ENCODE measurements around the gene PRELP. TPM values are rescaled to one million over a fixed set of nuclear protein-coding genes. Genes with fewer than 3 reads are reported as not detected.

Gene PRELP
- total and polyA plus RNA-seq, 10 of the 15 experiments (the other 5 are each of a cell fraction or from before 2014, with no cell fraction given) = 0.03 to 0.05 TPM; not detected in 8

DNA sequence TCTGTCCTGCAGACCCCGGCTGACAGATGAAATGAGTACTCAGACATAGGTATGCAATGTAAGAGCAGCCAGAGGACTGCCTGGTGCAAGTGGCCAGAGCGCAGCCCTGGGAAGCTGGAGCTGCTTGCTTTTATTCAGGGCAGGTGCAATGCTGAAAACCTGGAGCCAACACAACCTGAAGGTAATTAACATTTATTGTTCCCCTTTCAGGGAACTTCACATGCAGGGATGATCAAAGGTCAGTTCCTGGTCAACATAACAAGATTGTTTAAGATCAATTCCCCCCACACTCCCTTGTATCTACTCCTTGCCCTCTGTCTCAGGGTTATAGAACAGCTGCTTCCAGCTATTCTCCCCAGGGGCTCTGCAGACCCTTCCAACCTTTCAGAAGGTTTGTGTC, 48.7 kb upstream of the PRELP start:
- H4K20me1 ChIP-seq (ENCODE audit: control insufficient read depth, insufficient read depth) = no peaks in the 10 kb centered on the region
- ChIA-PET RAD21 (ENCODE audit: unreplicated experiment) (interaction anchor here (0.7 to 1.5 kb wide), 3 partner anchors 14 to 68 kb away, joined by 3 to 5 read pairs (median 4); no protein-coding TSS in a partner anchor), CTCF (interaction anchor here (1.1 kb wide), 1 partner anchor 86 kb away, joined by 5 read pairs; no protein-coding TSS in a partner anchor), SMC1A (ENCODE audit: uncharacterized antibody, unreplicated experiment) (interaction anchor here (1.0 to 1.4 kb wide), 4 partner anchors 8 to 26 kb away, joined by 3 read pairs; no protein-coding TSS in a partner anchor), POLR2A (interaction anchor here (3.2 kb wide), 1 partner anchor 46 kb away, joined by 26 read pairs; no protein-coding TSS in a partner anchor)
- WGBS (ENCODE audit: insufficient coverage, insufficient replicate concordance, low lambda C conversion rate, missing lambda C conversion rate) = 55% methylated on average over 2 of the region's 2 CpGs
- intact Hi-C loops (cut with micrococcal nuclease; ENCODE audit: unreplicated experiment) = no loop called here
- DNase-seq (ENCODE audit: low read depth, low spot score) (no peak), ATAC-seq (no peak), FAIRE-seq (no peak)
- BruUV-seq (replicated peaks) = no TSS peak
- no peaks in the 10 kb centered on the region for H3K79me2 ChIP-seq (ENCODE audit: control insufficient read depth, insufficient read depth, low read length)
- H3K4me3 ChIP-seq = no peak overlapping the region
- no peak overlapping the region for H3K4me2 ChIP-seq (ENCODE audit: control insufficient read depth, insufficient read depth)
- in situ Hi-C loops (cut with MboI) = no loop called here
- no peaks in the 10 kb centered on the region for H3K27me3 ChIP-seq (replicated peaks in 1 of 2; ENCODE audit: control insufficient read depth in 2 of 2, insufficient read depth in 2 of 2, low read length in 1 of 2)
- no peak overlapping the region for H3K9ac ChIP-seq (ENCODE audit: control insufficient read depth, insufficient read depth, low read length)
- H3K36me3 ChIP-seq (ENCODE audit: control insufficient read depth in 2 of 2, insufficient read depth in 2 of 2, low read length in 1 of 2) = no peaks in the 10 kb centered on the region
- no peak overlapping the region for H2AFZ ChIP-seq (ENCODE audit: control insufficient read depth, low read depth, low read length)
- H3K4me1 ChIP-seq (ENCODE audit: control insufficient read depth, insufficient read depth, low read length) = peaks cover 13% of the 10 kb centered on the region
- H3K27ac ChIP-seq (ENCODE audit: control insufficient read depth, insufficient read depth) = no peak overlapping the region
- H3K9me3 ChIP-seq (replicated peaks; ENCODE audit: control insufficient read depth, insufficient read depth, low read length) = no peaks in the 10 kb centered on the region
- TF ChIP-seq, protein P1, sequence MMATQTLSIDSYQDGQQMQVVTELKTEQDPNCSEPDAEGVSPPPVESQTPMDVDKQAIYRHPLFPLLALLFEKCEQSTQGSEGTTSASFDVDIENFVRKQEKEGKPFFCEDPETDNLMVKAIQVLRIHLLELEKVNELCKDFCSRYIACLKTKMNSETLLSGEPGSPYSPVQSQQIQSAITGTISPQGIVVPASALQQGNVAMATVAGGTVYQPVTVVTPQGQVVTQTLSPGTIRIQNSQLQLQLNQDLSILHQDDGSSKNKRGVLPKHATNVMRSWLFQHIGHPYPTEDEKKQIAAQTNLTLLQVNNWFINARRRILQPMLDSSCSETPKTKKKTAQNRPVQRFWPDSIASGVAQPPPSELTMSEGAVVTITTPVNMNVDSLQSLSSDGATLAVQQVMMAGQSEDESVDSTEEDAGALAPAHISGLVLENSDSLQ (IDR thresholded peaks at IDR 0.05) = no peak
- TF ChIP-seq ESRRA (IDR thresholded peaks at IDR 0.05; ENCODE audit: low read length) (no peak), BACH1 (IDR thresholded peaks at IDR 0.05; ENCODE audit: borderline replicate concordance) (no peak), NFXL1 (IDR thresholded peaks at IDR 0.05; ENCODE audit: borderline replicate concordance) (no peak), ZNF207 (IDR thresholded peaks at IDR 0.05; ENCODE audit: borderline replicate concordance) (no peak), TCF3 (IDR thresholded peaks at IDR 0.05; ENCODE audit: borderline replicate concordance, insufficient read depth, low read depth, low read length) (no peak), SIX5 (IDR thresholded peaks at IDR 0.05; ENCODE audit: low read depth, low read length, severe bottlenecking) (no peak), DPF2 (IDR thresholded peaks at IDR 0.05) (no peak), SPI1 (IDR thresholded peaks at IDR 0.05; ENCODE audit: borderline replicate concordance, insufficient read depth, low read depth, low read length) (no peak), JUNB (IDR thresholded peaks at IDR 0.05) (no peak), EZH2 (IDR thresholded peaks at IDR 0.05; ENCODE audit: borderline replicate concordance, control insufficient read depth, low read depth, low read length) (no peak)
- TF ChIP-seq, protein P2, sequence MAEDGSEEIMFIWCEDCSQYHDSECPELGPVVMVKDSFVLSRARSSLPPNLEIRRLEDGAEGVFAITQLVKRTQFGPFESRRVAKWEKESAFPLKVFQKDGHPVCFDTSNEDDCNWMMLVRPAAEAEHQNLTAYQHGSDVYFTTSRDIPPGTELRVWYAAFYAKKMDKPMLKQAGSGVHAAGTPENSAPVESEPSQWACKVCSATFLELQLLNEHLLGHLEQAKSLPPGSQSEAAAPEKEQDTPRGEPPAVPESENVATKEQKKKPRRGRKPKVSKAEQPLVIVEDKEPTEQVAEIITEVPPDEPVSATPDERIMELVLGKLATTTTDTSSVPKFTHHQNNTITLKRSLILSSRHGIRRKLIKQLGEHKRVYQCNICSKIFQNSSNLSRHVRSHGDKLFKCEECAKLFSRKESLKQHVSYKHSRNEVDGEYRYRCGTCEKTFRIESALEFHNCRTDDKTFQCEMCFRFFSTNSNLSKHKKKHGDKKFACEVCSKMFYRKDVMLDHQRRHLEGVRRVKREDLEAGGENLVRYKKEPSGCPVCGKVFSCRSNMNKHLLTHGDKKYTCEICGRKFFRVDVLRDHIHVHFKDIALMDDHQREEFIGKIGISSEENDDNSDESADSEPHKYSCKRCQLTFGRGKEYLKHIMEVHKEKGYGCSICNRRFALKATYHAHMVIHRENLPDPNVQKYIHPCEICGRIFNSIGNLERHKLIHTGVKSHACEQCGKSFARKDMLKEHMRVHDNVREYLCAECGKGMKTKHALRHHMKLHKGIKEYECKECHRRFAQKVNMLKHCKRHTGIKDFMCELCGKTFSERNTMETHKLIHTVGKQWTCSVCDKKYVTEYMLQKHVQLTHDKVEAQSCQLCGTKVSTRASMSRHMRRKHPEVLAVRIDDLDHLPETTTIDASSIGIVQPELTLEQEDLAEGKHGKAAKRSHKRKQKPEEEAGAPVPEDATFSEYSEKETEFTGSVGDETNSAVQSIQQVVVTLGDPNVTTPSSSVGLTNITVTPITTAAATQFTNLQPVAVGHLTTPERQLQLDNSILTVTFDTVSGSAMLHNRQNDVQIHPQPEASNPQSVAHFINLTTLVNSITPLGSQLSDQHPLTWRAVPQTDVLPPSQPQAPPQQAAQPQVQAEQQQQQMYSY (CRISPR knock-in tag; IDR thresholded peaks at IDR 0.05) = no peak
- TF ChIP-seq, protein P3, sequence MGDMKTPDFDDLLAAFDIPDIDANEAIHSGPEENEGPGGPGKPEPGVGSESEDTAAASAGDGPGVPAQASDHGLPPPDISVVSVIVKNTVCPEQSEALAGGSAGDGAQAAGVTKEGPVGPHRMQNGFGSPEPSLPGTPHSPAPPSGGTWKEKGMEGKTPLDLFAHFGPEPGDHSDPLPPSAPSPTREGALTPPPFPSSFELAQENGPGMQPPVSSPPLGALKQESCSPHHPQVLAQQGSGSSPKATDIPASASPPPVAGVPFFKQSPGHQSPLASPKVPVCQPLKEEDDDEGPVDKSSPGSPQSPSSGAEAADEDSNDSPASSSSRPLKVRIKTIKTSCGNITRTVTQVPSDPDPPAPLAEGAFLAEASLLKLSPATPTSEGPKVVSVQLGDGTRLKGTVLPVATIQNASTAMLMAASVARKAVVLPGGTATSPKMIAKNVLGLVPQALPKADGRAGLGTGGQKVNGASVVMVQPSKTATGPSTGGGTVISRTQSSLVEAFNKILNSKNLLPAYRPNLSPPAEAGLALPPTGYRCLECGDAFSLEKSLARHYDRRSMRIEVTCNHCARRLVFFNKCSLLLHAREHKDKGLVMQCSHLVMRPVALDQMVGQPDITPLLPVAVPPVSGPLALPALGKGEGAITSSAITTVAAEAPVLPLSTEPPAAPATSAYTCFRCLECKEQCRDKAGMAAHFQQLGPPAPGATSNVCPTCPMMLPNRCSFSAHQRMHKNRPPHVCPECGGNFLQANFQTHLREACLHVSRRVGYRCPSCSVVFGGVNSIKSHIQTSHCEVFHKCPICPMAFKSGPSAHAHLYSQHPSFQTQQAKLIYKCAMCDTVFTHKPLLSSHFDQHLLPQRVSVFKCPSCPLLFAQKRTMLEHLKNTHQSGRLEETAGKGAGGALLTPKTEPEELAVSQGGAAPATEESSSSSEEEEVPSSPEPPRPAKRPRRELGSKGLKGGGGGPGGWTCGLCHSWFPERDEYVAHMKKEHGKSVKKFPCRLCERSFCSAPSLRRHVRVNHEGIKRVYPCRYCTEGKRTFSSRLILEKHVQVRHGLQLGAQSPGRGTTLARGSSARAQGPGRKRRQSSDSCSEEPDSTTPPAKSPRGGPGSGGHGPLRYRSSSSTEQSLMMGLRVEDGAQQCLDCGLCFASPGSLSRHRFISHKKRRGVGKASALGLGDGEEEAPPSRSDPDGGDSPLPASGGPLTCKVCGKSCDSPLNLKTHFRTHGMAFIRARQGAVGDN (IDR thresholded peaks at IDR 0.05) = no peak
- TF ChIP-seq, protein P4, sequence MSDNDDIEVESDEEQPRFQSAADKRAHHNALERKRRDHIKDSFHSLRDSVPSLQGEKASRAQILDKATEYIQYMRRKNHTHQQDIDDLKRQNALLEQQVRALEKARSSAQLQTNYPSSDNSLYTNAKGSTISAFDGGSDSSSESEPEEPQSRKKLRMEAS (IDR thresholded peaks at IDR 0.05; ENCODE audit: low read depth, low read length) = no peak

Data from GM12878 (cell line).